SU-DHL-6 (cell line): ENCODE results near the gene VAMP4.

Experiments
- H2AFZ ChIP-seq: fragments of 200-600 bp; sonication (generic); 2 replicates; pipeline ENCODE4 v1.6.1; 2014; ENCODE audit warnings: low read depth, mild to moderate bottlenecking, moderate library complexity, mixed read lengths, antibody characterized with exemption, low read length; ENCODE audit not compliant: severe bottlenecking
- H3F3A ChIP-seq: fragments of 200-600 bp; shearing (Covaris generic); 2 replicates; pipeline ENCODE4 v1.6.0; 2016; ENCODE audit warnings: antibody characterized with exemption, mild to moderate bottlenecking; ENCODE audit not compliant: insufficient read depth
- H3K27ac ChIP-seq: fragments of 200-600 bp; sonication (generic); 2 replicates; pipeline ENCODE4 v1.5.1; 2016; ENCODE audit warnings: low read depth, mild to moderate bottlenecking, low read length, moderate library complexity, mixed read lengths
- H3K27me3 ChIP-seq: fragments of 200-600 bp; sonication (generic), shearing (Covaris generic); 2 replicates; pipeline ENCODE4 v1.6.0; 2014; ENCODE audit warnings: mild to moderate bottlenecking, low read length
- H3K36me3 ChIP-seq: fragments of 200-600 bp; sonication (generic); 2 replicates; pipeline ENCODE4 v1.6.1; 2014; ENCODE audit warnings: mild to moderate bottlenecking, low read length, mixed read lengths
- H3K4me2 ChIP-seq: fragments of 300-600, 200-600 bp; shearing (Covaris generic), sonication (generic); 2 replicates; pipeline ENCODE4 v1.6.0; 2014; ENCODE audit warnings: low read length, low read depth, mild to moderate bottlenecking; ENCODE audit not compliant: poor library complexity, severe bottlenecking
- H3K4me3 ChIP-seq: fragments of 200-600 bp; sonication (generic); 2 replicates; pipeline ENCODE4 v1.5.1; 2014; ENCODE audit warnings: antibody characterized with exemption, low read length, mild to moderate bottlenecking, mixed read lengths; ENCODE audit not compliant: insufficient read depth, poor library complexity, severe bottlenecking
- H3K79me2 ChIP-seq: fragments of 200-600 bp; sonication (generic); 2 replicates; pipeline ENCODE4 v1.6.1; 2014; ENCODE audit warnings: mild to moderate bottlenecking, low read length, moderate library complexity; ENCODE audit not compliant: insufficient read depth
- H3K9ac ChIP-seq: fragments of 200-600 bp; sonication (generic); 2 replicates; pipeline ENCODE4 v1.7.0; 2014; ENCODE audit warnings: mild to moderate bottlenecking, low read length
- H3K9me2 ChIP-seq: fragments of 200-600 bp; sonication (generic); replicated peaks from 2 replicates; pipeline ENCODE4 v1.6.1; 2014; ENCODE audit warnings: low read length; ENCODE audit not compliant: insufficient read depth
- H3K9me3 ChIP-seq: fragments of 200-600 bp; sonication (generic); 2 replicates; pipeline ENCODE4 v1.6.1; 2014; ENCODE audit warnings: low read length, mixed read lengths; ENCODE audit not compliant: insufficient read depth
- H4K20me1 ChIP-seq: fragments of 200-600 bp; sonication (generic); 2 replicates; pipeline ENCODE4 v1.6.1; 2014; ENCODE audit warnings: low read depth, mild to moderate bottlenecking, antibody characterized with exemption, low read length, moderate library complexity, mixed read lengths
- CTCF ChIP-seq: fragments of 200-600 bp; sonication (generic); IDR thresholded peaks from one replicate; pipeline ENCODE4 v1.5.1; 2017; ENCODE audit warnings: antibody characterized with exemption, mild to moderate bottlenecking, low read length, moderate library complexity; ENCODE audit not compliant: insufficient read depth, poor library complexity, severe bottlenecking
- EZH2phosphoT487 ChIP-seq: fragments of 200-600 bp; sonication (generic), shearing (Covaris generic); conservative IDR thresholded peaks from 2 replicates; pipeline ENCODE4 v1.6.1; 2018; ENCODE audit warnings: mild to moderate bottlenecking, antibody characterized with exemption, low read length, moderate library complexity, mixed read lengths

VAMP4 gene

GRCh38 chr1:171741872-171742576 is at the start of gene VAMP4:
Gene VAMP4, minus strand, starts transcription at chr1:171742065. Its CDS starts 3,651 bp downstream, at chr1:171738414.
- H3K27me3 ChIP-seq, result no peaks in the 10 kb centered on the region
- peak within 1 kb of the TSS; percentile 72 for H3K27ac ChIP-seq
- H3K4me2 ChIP-seq, result peak within 1 kb of the TSS; percentile 76
- H3F3A ChIP-seq, result peaks cover 7% of the 10 kb centered on the region; the same call in 1 of the 2 replicates
- TF ChIP-seq CTCF, result no peak
- TF ChIP-seq EZH2phosphoT487, result no peak
- peak within 1 kb of the TSS; percentile 87 for H3K4me3 ChIP-seq
- no peaks in the 10 kb centered on the region for H4K20me1 ChIP-seq
- no peaks in the 10 kb centered on the region for H3K79me2 ChIP-seq
- H3K9ac ChIP-seq, result peak within 1 kb of the TSS; percentile 72
- peaks cover 5% of the 10 kb centered on the region for H3K36me3 ChIP-seq
- no peaks in the 10 kb centered on the region for H3K9me3 ChIP-seq
- H2AFZ ChIP-seq, result peak within 1 kb of the TSS; percentile 90
- no peaks in the 10 kb centered on the region for H3K9me2 ChIP-seq

GRCh38 chr1:171790318-171790717 is 48.5 kb upstream of the VAMP4 start:
- H3K79me2 ChIP-seq, result peaks cover 7% of the 10 kb centered on the region

GRCh38 chr1:171788696-171789095 is 46.8 kb upstream of the VAMP4 start:
- H4K20me1 ChIP-seq, result no peaks in the 10 kb centered on the region
- no peaks in the 10 kb centered on the region for H3K27me3 ChIP-seq
- H3F3A ChIP-seq, result no peaks in the 10 kb centered on the region
- H3K9me2 ChIP-seq, result no peaks in the 10 kb centered on the region
- peaks cover 16% of the 10 kb centered on the region for H3K36me3 ChIP-seq
- no peaks in the 10 kb centered on the region for H3K9me3 ChIP-seq
- no peak overlapping the region for H3K27ac ChIP-seq
- peaks cover 20% of the 10 kb centered on the region for H3K79me2 ChIP-seq
- H3K4me3 ChIP-seq, result no peak overlapping the region
- H2AFZ ChIP-seq, result no peak overlapping the region
- H3K9ac ChIP-seq, result no peak overlapping the region
- TF ChIP-seq CTCF, result no peak
- TF ChIP-seq EZH2phosphoT487, result no peak
- H3K4me2 ChIP-seq, result no peak overlapping the region

More at GRCh38 chr1:171790318-171790717, 48.5 kb upstream of the VAMP4 start:
- Histone ChIP-seq H4K20me1 (no peaks in the 10 kb centered on the region), H3K9me3 (no peaks in the 10 kb centered on the region), H3K36me3 (peaks cover 17% of the 10 kb centered on the region), H3K9ac (no peak overlapping the region), H3F3A (no peaks in the 10 kb centered on the region), H2AFZ (no peak overlapping the region), H3K9me2 (no peaks in the 10 kb centered on the region), H3K27me3 (no peaks in the 10 kb centered on the region), H3K27ac (no peak overlapping the region), H3K4me3 (no peak overlapping the region), H3K4me2 (no peak overlapping the region)
- TF ChIP-seq CTCF, result no peak
- TF ChIP-seq EZH2phosphoT487, result no peak
